Esophagus squamous epithelium (tissue), 4 donors: Measurements from ENCODE around the gene LRBA.

ENCODE experiments used
- POLR2A ChIP-seq, 4 donors: fragments of 450-650 bp; IDR thresholded peaks; one replicate each; pipeline ENCODE4 v1.6.1; 2017; ENCODE audit warnings: antibody characterized with exemption in 4 of 4, mild to moderate bottlenecking in 4 of 4, moderate library complexity in 3 of 4
- TF ChIP-seq, protein P1 (sequence below), 6 experiments: fragments of 450-650 bp in 4 of 6; fragments of 200-600 bp in 2 of 6; sonication (generic) in 2 of 6; IDR thresholded peaks; one replicate each; pipeline ENCODE4 v1.5.1; 2016 to 2019; ENCODE audit warnings: antibody characterized with exemption in 6 of 6, mild to moderate bottlenecking in 4 of 6, moderate library complexity in 4 of 6

DNA sequence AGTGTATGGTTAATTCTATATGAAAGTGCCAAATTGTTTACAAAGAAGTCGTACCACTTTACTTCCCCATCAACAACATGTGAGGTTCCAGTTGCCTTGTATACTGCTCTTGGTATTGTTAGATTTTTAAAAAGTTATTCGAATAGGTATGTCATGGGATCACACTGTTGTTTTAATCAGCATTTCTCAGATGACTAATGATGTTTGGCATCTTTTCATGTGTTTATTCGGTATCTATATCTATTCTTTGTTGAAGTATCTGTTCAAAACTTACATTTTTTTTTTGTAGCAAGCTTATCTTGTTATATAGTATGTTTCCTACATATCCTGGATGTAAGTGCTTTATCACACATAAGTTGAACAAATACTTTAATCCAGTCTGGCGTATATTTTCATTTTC lies 532.5 kb downstream of the LRBA start:
- TF ChIP-seq POLR2A (IDR thresholded peaks at IDR 0.05) = no peak
- TF ChIP-seq, protein P1, sequence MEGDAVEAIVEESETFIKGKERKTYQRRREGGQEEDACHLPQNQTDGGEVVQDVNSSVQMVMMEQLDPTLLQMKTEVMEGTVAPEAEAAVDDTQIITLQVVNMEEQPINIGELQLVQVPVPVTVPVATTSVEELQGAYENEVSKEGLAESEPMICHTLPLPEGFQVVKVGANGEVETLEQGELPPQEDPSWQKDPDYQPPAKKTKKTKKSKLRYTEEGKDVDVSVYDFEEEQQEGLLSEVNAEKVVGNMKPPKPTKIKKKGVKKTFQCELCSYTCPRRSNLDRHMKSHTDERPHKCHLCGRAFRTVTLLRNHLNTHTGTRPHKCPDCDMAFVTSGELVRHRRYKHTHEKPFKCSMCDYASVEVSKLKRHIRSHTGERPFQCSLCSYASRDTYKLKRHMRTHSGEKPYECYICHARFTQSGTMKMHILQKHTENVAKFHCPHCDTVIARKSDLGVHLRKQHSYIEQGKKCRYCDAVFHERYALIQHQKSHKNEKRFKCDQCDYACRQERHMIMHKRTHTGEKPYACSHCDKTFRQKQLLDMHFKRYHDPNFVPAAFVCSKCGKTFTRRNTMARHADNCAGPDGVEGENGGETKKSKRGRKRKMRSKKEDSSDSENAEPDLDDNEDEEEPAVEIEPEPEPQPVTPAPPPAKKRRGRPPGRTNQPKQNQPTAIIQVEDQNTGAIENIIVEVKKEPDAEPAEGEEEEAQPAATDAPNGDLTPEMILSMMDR (IDR thresholded peaks at IDR 0.05) = no peak
